Kidney capillary endothelial cell (primary cell): Measurements from ENCODE around the gene RAD50.
"Not testable (repeated sequence)": the region's sequence is repeated elsewhere in the genome, so short reads cannot be mapped to it uniquely, and the experiment has no call there.

ENCODE experiments used
- DNase-seq: peaks from one replicate; pipeline ENCODE4 v3.0.0-alpha.2; 2018; ENCODE audit warnings: low spot score

The RAD50 gene

GRCh38 chr5:132633587-132633986, 76.8 kb downstream of the RAD50 start:
- DNase-seq, result not testable (repeated sequence)

GRCh38 chr5:132635873-132636272, 79.1 kb downstream of the RAD50 start:
- DNase-seq, result no peak

- no peak for DNase-seq
These were observed 80.5 kb downstream of the RAD50 start for GRCh38 chr5:132637241-132637640.

- no peak for DNase-seq
These were observed 82.9 kb downstream of the RAD50 start for GRCh38 chr5:132639706-132640130.

GRCh38 chr5:132640613-132641012, 83.8 kb downstream of the RAD50 start:
- no peak for DNase-seq

GRCh38 chr5:132641241-132641723, 84.5 kb downstream of the RAD50 start:
- no peak for DNase-seq

GRCh38 chr5:132641841-132642240, 85.1 kb downstream of the RAD50 start:
- DNase-seq, result no peak

GRCh38 chr5:132644177-132644576, 87.4 kb downstream of the RAD50 start:
- DNase-seq, result no peak

- DNase-seq, result no peak
These were observed 89.9 kb downstream of the RAD50 start for GRCh38 chr5:132646583-132647266.

GRCh38 chr5:132647473-132647872, 90.7 kb downstream of the RAD50 start:
- DNase-seq, result no peak

GRCh38 chr5:132648355-132648754, 91.6 kb downstream of the RAD50 start:
- DNase-seq, result no peak

GRCh38 chr5:132651838-132652469, 95.2 kb downstream of the RAD50 start:
- DNase-seq, result no peak

GRCh38 chr5:132653716-132654115, 96.9 kb downstream of the RAD50 start:
- DNase-seq, result no peak

- no peak for DNase-seq
These were observed 99.3 kb downstream of the RAD50 start for GRCh38 chr5:132655821-132656773.

GRCh38 chr5:132656774-132657355, 100.1 kb downstream of the RAD50 start:
- DNase-seq, result no peak

- DNase-seq, result no peak
These were observed 101.1 kb downstream of the RAD50 start, which contains the start of gene IL13 for GRCh38 chr5:132657676-132658380. TSS of gene IL13 (plus strand) at chr5:132658173. CDS start at chr5:132658187, 14 bp downstream.

- no peak for DNase-seq
These were observed 101.9 kb downstream of the RAD50 start for GRCh38 chr5:132658381-132659302.

- DNase-seq, result no peak
These were observed 103.1 kb downstream of the RAD50 start for GRCh38 chr5:132659598-132660493.
